ENCODE data around the gene NAGPA. TPM values are rescaled to one million over a fixed set of nuclear protein-coding genes. Genes with fewer than 3 reads are reported as not detected.
"Not testable (repeated sequence)": the region's sequence is repeated elsewhere in the genome, so short reads cannot be mapped to it uniquely, and the experiment has no call there.

NAGPA gene
- total RNA-seq, 1 donor from 2014 or later: 6.6 TPM

DNA sequence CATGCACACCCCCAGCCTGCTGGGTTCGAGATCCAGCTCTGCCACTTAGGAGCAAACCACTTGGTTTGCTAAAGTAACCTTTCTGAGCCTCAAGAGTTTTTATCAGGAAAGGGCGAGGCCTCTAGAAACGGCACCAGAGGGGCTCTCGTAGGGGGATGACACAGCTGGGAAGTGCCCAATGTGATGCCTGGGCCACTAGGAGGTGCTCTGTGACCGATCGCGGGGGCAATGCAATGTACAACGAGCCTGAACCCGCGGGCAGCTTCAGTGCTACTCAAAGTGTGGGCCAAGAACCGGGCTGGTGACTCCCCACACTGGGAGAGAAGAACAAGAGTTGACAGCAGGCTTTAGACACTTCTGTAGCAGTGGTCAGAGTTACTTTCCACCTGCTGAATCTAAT is 22.6 kb upstream of the NAGPA start:
- Histone ChIP-seq H3K27ac (replicated peaks) (no peak overlapping the region), H3K9me3 (replicated peaks) (no peaks in the 10 kb centered on the region), H3K27me3 (ENCODE audit: low read depth) (no peaks in the 10 kb centered on the region), H3K36me3 (no peaks in the 10 kb centered on the region), H3K4me3 (no peak overlapping the region), H3K4me1 (no peaks in the 10 kb centered on the region)
- DNase-seq: no peak
- TF ChIP-seq, protein P1, sequence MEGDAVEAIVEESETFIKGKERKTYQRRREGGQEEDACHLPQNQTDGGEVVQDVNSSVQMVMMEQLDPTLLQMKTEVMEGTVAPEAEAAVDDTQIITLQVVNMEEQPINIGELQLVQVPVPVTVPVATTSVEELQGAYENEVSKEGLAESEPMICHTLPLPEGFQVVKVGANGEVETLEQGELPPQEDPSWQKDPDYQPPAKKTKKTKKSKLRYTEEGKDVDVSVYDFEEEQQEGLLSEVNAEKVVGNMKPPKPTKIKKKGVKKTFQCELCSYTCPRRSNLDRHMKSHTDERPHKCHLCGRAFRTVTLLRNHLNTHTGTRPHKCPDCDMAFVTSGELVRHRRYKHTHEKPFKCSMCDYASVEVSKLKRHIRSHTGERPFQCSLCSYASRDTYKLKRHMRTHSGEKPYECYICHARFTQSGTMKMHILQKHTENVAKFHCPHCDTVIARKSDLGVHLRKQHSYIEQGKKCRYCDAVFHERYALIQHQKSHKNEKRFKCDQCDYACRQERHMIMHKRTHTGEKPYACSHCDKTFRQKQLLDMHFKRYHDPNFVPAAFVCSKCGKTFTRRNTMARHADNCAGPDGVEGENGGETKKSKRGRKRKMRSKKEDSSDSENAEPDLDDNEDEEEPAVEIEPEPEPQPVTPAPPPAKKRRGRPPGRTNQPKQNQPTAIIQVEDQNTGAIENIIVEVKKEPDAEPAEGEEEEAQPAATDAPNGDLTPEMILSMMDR (IDR thresholded peaks at IDR 0.05; ENCODE audit: borderline replicate concordance): peak; percentile 24
- intact Hi-C loops (cut with micrococcal nuclease): no loop called here

DNA sequence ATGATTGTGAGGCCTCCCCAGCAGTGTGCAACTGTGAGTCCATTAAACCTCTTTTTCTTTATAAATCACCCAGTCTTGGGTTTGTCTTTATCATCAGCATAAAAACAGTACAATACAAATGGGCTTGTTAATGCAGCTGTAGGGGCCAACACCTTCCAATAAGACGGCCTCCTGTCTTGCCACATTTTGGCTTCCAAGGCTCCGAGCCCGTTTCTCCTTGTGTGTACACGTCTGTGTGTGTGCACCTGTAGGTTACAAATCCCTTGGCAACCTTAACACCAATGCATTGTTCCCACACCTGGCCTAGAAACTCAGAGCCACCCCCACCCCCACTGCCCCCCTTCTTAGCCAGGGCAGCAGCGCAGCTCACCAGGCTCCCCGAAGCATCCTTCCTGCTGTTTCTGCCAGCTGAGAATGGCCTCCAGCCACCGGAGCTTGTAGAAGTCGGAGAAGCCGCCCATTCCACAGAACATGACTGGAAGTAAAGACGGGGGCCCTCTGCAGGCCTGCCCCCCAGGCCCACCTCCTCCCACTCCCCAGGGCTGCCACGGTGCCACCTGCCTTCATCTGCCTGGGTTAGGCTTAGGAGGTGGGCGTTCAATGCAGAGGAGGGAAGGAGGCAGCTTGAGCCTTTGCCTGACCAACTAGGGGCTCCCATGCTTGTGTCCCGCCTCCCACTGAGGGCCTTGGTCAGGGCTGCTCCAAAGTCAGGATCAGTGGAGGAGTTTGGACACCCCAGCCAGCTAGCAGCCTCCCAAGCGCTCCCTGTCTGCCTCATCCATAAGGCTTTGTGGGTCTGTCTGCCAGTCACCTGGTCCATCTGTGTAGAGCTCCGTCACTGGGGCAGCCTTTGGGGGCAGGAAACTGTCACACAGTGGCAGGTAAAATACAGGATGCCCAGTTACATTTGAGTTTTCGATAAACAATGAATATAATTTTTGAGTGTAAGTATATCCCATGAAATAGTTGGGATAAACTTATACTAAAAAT is 21.4 kb upstream of the NAGPA start:
- H3K27ac ChIP-seq (replicated peaks): no peak overlapping the region
- no peak for DNase-seq
- no peaks in the 10 kb centered on the region for H3K9me3 ChIP-seq (replicated peaks)
- no peaks in the 10 kb centered on the region for H3K27me3 ChIP-seq (ENCODE audit: low read depth)
- TF ChIP-seq, protein P1 (IDR thresholded peaks at IDR 0.05; ENCODE audit: borderline replicate concordance): no peak
- no peak overlapping the region for H3K4me3 ChIP-seq
- H3K4me1 ChIP-seq: no peaks in the 10 kb centered on the region
- no peaks in the 10 kb centered on the region for H3K36me3 ChIP-seq
- intact Hi-C loops (cut with micrococcal nuclease): no loop called here

DNA sequence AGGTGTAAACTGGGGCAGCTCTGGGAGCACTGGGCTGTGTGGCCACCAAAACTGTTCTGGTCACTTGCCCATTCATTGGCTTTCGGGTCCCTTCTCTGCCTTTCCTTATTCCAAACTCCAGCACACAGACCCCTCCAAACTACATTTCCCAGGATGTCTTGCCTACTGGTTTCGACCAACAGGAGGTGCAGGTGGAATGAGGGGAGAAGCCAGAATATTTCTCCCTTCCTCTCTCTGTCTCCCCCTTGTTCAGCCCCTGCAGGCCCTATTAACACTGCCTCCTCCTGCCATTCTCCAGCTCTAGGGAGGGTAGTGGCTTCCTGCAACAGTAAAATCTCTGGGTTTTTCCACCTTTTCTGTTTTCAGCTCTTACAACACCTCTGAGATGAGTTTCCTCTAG is 13.2 kb upstream of the NAGPA start:
- no peaks in the 10 kb centered on the region for H3K27me3 ChIP-seq (ENCODE audit: low read depth)
- no peak overlapping the region for H3K27ac ChIP-seq (replicated peaks)
- H3K36me3 ChIP-seq: no peaks in the 10 kb centered on the region
- intact Hi-C loops (cut with micrococcal nuclease): no loop called here
- TF ChIP-seq, protein P1 (IDR thresholded peaks at IDR 0.05; ENCODE audit: borderline replicate concordance): no peak
- no peaks in the 10 kb centered on the region for H3K9me3 ChIP-seq (replicated peaks)
- no peak overlapping the region for H3K4me3 ChIP-seq
- no peaks in the 10 kb centered on the region for H3K4me1 ChIP-seq
- DNase-seq: no peak

DNA sequence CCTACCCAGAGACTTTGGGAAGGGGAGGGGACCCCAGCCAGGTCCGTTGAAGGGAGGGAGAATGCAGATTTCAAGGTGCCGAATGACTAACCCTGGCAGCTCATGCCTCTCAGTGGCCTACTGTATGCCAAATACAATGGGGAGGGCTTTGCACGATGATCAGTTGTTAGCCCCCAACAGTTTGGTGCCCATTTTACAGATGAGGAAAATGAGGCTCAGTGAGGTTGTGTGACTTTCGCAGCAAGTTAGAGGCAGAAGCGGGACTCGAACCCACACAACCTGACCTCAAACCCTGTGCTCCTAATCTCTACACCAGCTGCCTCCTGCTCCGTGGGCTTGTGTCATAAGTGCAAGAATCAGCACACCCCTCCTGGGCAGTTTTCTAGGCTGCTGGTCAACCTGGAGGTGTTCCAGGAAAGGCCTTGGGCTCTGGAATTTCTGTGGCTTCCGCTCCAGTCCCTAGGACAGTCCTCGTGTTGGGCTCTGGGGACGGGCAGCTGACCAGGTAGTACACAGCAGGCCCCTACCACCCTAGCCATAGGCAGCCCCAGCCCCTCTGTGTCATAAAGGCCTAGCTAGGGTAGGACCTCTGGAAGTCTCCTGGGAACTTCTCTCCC is 11.9 kb upstream of the NAGPA start:
- H3K4me1 ChIP-seq: no peaks in the 10 kb centered on the region
- DNase-seq: no peak
- H3K9me3 ChIP-seq (replicated peaks): no peaks in the 10 kb centered on the region
- H3K27me3 ChIP-seq (ENCODE audit: low read depth): no peaks in the 10 kb centered on the region
- no peaks in the 10 kb centered on the region for H3K36me3 ChIP-seq
- intact Hi-C loops (cut with micrococcal nuclease): no loop called here
- TF ChIP-seq, protein P1 (IDR thresholded peaks at IDR 0.05; ENCODE audit: borderline replicate concordance): no peak
- no peak overlapping the region for H3K27ac ChIP-seq (replicated peaks)
- no peak overlapping the region for H3K4me3 ChIP-seq

DNA sequence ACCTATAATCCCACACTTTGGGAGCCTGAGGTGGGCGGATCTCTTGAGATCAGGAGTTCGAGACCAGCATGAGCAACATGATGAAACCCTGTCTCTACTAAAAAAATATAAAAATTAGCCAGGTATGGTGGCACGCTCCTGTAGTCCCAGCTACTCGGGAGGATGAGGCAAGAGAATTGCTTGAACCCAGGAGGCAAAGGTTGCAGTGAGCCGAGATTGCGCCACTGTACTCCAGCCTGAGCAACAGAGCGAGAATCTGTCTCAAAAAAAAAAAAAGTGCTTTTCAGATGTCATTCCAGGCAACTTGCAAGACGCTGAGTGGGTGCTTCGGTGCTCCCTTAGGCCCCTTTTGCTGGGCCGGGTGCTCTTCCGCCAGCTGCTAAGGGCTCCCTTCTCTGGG is 10.8 kb upstream of the NAGPA start:
- not testable (repeated sequence) for H3K9me3 ChIP-seq (replicated peaks); H3K27me3 ChIP-seq (ENCODE audit: low read depth)

More for the DNA sequence above, 10.8 kb upstream of the NAGPA start:
- H3K4me3 ChIP-seq; H3K4me1 ChIP-seq; H3K27ac ChIP-seq (replicated peaks); intact Hi-C loops (cut with micrococcal nuclease); DNase-seq; H3K36me3 ChIP-seq: not testable (repeated sequence)
